Colon (tissue), 2 donors: ENCODE results near the gene DNAJC16.
"Not testable (repeated sequence)": the region's sequence is repeated elsewhere in the genome, so short reads cannot be mapped to it uniquely, and the experiment has no call there.

Experiments
- FAIRE-seq: peaks from 2 replicates; lab custom pipeline; 2012; peaks lifted over from hg19 to GRCh38; lab: Jason Lieb, UNC
- donor health status: control.
- donor health status: control.

Gene DNAJC16

GRCh38 chr1:15583016-15583706 lies 56.5 kb downstream of the DNAJC16 start:
- no peak for FAIRE-seq

GRCh38 chr1:15584489-15585363 lies 58.1 kb downstream of the DNAJC16 start, which contains the start of gene AGMAT:
TSS of gene AGMAT (minus strand) at chr1:15585051. CDS start at chr1:15584967, 84 bp downstream.
- FAIRE-seq: no peak

GRCh38 chr1:15592285-15592684 lies 65.6 kb downstream of the DNAJC16 start:
- no peak for FAIRE-seq

GRCh38 chr1:15595809-15596617 lies 69.4 kb downstream of the DNAJC16 start:
- FAIRE-seq: no peak

- no peak for FAIRE-seq
Measured at GRCh38 chr1:15598436-15598835, 71.8 kb downstream of the DNAJC16 start.

- FAIRE-seq: no peak
Measured at GRCh38 chr1:15603050-15603965, 76.7 kb downstream of the DNAJC16 start.

- not testable (repeated sequence) for FAIRE-seq
Measured at GRCh38 chr1:15603966-15604282, 77.3 kb downstream of the DNAJC16 start.

- FAIRE-seq: not testable (repeated sequence)
Measured at GRCh38 chr1:15604400-15604799, 77.8 kb downstream of the DNAJC16 start.

GRCh38 chr1:15605398-15606383 lies 79.0 kb downstream of the DNAJC16 start:
- FAIRE-seq: no peak

- FAIRE-seq: no peak
Measured at GRCh38 chr1:15609631-15610030, 83.0 kb downstream of the DNAJC16 start.

- no peak for FAIRE-seq
Measured at GRCh38 chr1:15610167-15610566, 83.5 kb downstream of the DNAJC16 start.

GRCh38 chr1:15616373-15617172 lies 89.9 kb downstream of the DNAJC16 start:
- FAIRE-seq: no peak

GRCh38 chr1:15617173-15618076 lies 90.8 kb downstream of the DNAJC16 start, which contains the start of gene DDI2:
TSS of gene DDI2 (plus strand) at chr1:15617458. CDS start at chr1:15617671, 213 bp downstream.
- FAIRE-seq: no peak

- no peak for FAIRE-seq
Measured at GRCh38 chr1:15618077-15618654, 91.5 kb downstream of the DNAJC16 start.

GRCh38 chr1:15618655-15619525 lies 92.2 kb downstream of the DNAJC16 start:
- FAIRE-seq: no peak

- no peak for FAIRE-seq
Measured at GRCh38 chr1:15620155-15620545, 93.5 kb downstream of the DNAJC16 start.
